ENCODE measurements around the gene KLHL6. TPM values are rescaled to one million over a fixed set of nuclear protein-coding genes. Genes with fewer than 3 reads are reported as not detected.

The KLHL6 gene
- total RNA-seq = 1 to 10 TPM; 2.1 to 3.0 TPM
- polyA plus RNA-seq (ENCODE audit: insufficient read length in 2 of 2) = 1 to 10 TPM; 1.5 to 1.6 TPM
- long read RNA-seq, donor 1 = 0 reads
- long read RNA-seq, donor 2 = 0 reads
- long read RNA-seq, donor 3, partial matches to known transcripts = 12 of 12 reads
- long read RNA-seq, donor 3, other reads (novel, unspliced or antisense) = 0 of 12 reads
- long read RNA-seq, donor 4 = 0 reads

- DNase-seq (ENCODE audit: low read depth in 4 of 6, low spot score in 6 of 6) = no peak
- Histone ChIP-seq H3K4me1 (ENCODE audit: control insufficient read depth, insufficient read depth, low read length) (no peaks in the 10 kb centered on the region), H3K27ac (ENCODE audit: low read depth, low read length) (peak within 1 kb of the TSS; percentile 58), H3K27me3 (ENCODE audit: control insufficient read depth, insufficient read depth, low read length) (no peaks in the 10 kb centered on the region), H3K36me3 (ENCODE audit: control insufficient read depth, insufficient read depth, low read length) (no peaks in the 10 kb centered on the region), H3K4me3 (ENCODE audit: low read depth, low read length) (no peak within 1 kb of the TSS), H3K9me3 (ENCODE audit: control insufficient read depth, insufficient read depth, low read length) (no peaks in the 10 kb centered on the region)
- 86% methylated on average over 5 of the region's 9 CpGs for WGBS (ENCODE audit: insufficient coverage)
Measured at GRCh38 chr3:183555541-183556081, at the start of gene KLHL6. Gene KLHL6 (minus strand): TSS chr3:183555706. CDS start chr3:183555653, 53 bp downstream.

GRCh38 chr3:183597959-183598358, 42.5 kb upstream of the KLHL6 start:
- peaks cover 4% of the 10 kb centered on the region for H3K9me3 ChIP-seq (ENCODE audit: control insufficient read depth, insufficient read depth, low read length)
- DNase-seq (ENCODE audit: low read depth in 4 of 6, low spot score in 6 of 6) = no peak
- no peak overlapping the region for H3K4me3 ChIP-seq (ENCODE audit: low read depth, low read length)
- WGBS (ENCODE audit: insufficient coverage) = no CpG with 5 or more reads among the region's 1 CpG
- no peaks in the 10 kb centered on the region for H3K36me3 ChIP-seq (ENCODE audit: control insufficient read depth, insufficient read depth, low read length)
- H3K27me3 ChIP-seq (ENCODE audit: control insufficient read depth, insufficient read depth, low read length) = no peaks in the 10 kb centered on the region
- no peak overlapping the region for H3K27ac ChIP-seq (ENCODE audit: low read depth, low read length)
- no peaks in the 10 kb centered on the region for H3K4me1 ChIP-seq (ENCODE audit: control insufficient read depth, insufficient read depth, low read length)

- WGBS (ENCODE audit: insufficient coverage) = 100% methylated on average over 2 of the region's 2 CpGs
- Histone ChIP-seq H3K27me3 (ENCODE audit: control insufficient read depth, insufficient read depth, low read length) (no peaks in the 10 kb centered on the region), H3K4me1 (ENCODE audit: control insufficient read depth, insufficient read depth, low read length) (no peaks in the 10 kb centered on the region)
Measured at GRCh38 chr3:183594636-183595035, 39.1 kb upstream of the KLHL6 start.

GRCh38 chr3:183592821-183593220, 37.3 kb upstream of the KLHL6 start:
- WGBS (ENCODE audit: insufficient coverage) = 94% methylated on average over 5 of the region's 7 CpGs
- Histone ChIP-seq H3K27ac (ENCODE audit: low read depth, low read length) (no peak overlapping the region), H3K4me3 (ENCODE audit: low read depth, low read length) (no peak overlapping the region), H3K4me1 (ENCODE audit: control insufficient read depth, insufficient read depth, low read length) (no peaks in the 10 kb centered on the region), H3K36me3 (ENCODE audit: control insufficient read depth, insufficient read depth, low read length) (no peaks in the 10 kb centered on the region), H3K9me3 (ENCODE audit: control insufficient read depth, insufficient read depth, low read length) (no peaks in the 10 kb centered on the region), H3K27me3 (ENCODE audit: control insufficient read depth, insufficient read depth, low read length) (no peaks in the 10 kb centered on the region)
- no peak for DNase-seq (ENCODE audit: low read depth in 4 of 6, low spot score in 6 of 6)

More at GRCh38 chr3:183594636-183595035, 39.1 kb upstream of the KLHL6 start:
- no peak overlapping the region for H3K4me3 ChIP-seq (ENCODE audit: low read depth, low read length)
- H3K27ac ChIP-seq (ENCODE audit: low read depth, low read length) = no peak overlapping the region
- DNase-seq (ENCODE audit: low read depth in 4 of 6, low spot score in 6 of 6) = no peak
- no peaks in the 10 kb centered on the region for H3K36me3 ChIP-seq (ENCODE audit: control insufficient read depth, insufficient read depth, low read length)
- peaks cover 4% of the 10 kb centered on the region for H3K9me3 ChIP-seq (ENCODE audit: control insufficient read depth, insufficient read depth, low read length)

GRCh38 chr3:183591881-183592521, 36.5 kb upstream of the KLHL6 start:
- Histone ChIP-seq H3K36me3 (ENCODE audit: control insufficient read depth, insufficient read depth, low read length) (no peaks in the 10 kb centered on the region), H3K27ac (ENCODE audit: low read depth, low read length) (no peak overlapping the region), H3K9me3 (ENCODE audit: control insufficient read depth, insufficient read depth, low read length) (no peaks in the 10 kb centered on the region), H3K4me1 (ENCODE audit: control insufficient read depth, insufficient read depth, low read length) (no peaks in the 10 kb centered on the region), H3K27me3 (ENCODE audit: control insufficient read depth, insufficient read depth, low read length) (no peaks in the 10 kb centered on the region), H3K4me3 (ENCODE audit: low read depth, low read length) (no peak overlapping the region)
- 60% methylated on average over 4 of the region's 6 CpGs for WGBS (ENCODE audit: insufficient coverage)
- no peak for DNase-seq (ENCODE audit: low read depth in 4 of 6, low spot score in 6 of 6)

- no peaks in the 10 kb centered on the region for H3K36me3 ChIP-seq (ENCODE audit: control insufficient read depth, insufficient read depth, low read length)
- no peak for DNase-seq (ENCODE audit: low read depth in 4 of 6, low spot score in 6 of 6)
- H3K4me1 ChIP-seq (ENCODE audit: control insufficient read depth, insufficient read depth, low read length) = no peaks in the 10 kb centered on the region
- H3K4me3 ChIP-seq (ENCODE audit: low read depth, low read length) = no peak overlapping the region
- WGBS (ENCODE audit: insufficient coverage) = 100% methylated on average over 5 of the region's 6 CpGs
- no peak overlapping the region for H3K27ac ChIP-seq (ENCODE audit: low read depth, low read length)
- no peaks in the 10 kb centered on the region for H3K27me3 ChIP-seq (ENCODE audit: control insufficient read depth, insufficient read depth, low read length)
- H3K9me3 ChIP-seq (ENCODE audit: control insufficient read depth, insufficient read depth, low read length) = no peaks in the 10 kb centered on the region
Measured at GRCh38 chr3:183590442-183590841, 34.9 kb upstream of the KLHL6 start.

- Histone ChIP-seq H3K4me1 (ENCODE audit: control insufficient read depth, insufficient read depth, low read length) (peaks cover 15% of the 10 kb centered on the region), H3K4me3 (ENCODE audit: low read depth, low read length) (no peak overlapping the region), H3K27me3 (ENCODE audit: control insufficient read depth, insufficient read depth, low read length) (no peaks in the 10 kb centered on the region), H3K9me3 (ENCODE audit: control insufficient read depth, insufficient read depth, low read length) (no peaks in the 10 kb centered on the region), H3K27ac (ENCODE audit: low read depth, low read length) (no peak overlapping the region), H3K36me3 (ENCODE audit: control insufficient read depth, insufficient read depth, low read length) (no peaks in the 10 kb centered on the region)
- 92% methylated on average over 2 of the region's 2 CpGs for WGBS (ENCODE audit: insufficient coverage)
- DNase-seq (ENCODE audit: low read depth in 4 of 6, low spot score in 6 of 6) = no peak
Measured at GRCh38 chr3:183587336-183587735, 31.8 kb upstream of the KLHL6 start.

GRCh38 chr3:183586477-183586876, 31.0 kb upstream of the KLHL6 start:
- Histone ChIP-seq H3K36me3 (ENCODE audit: control insufficient read depth, insufficient read depth, low read length) (no peaks in the 10 kb centered on the region), H3K4me3 (ENCODE audit: low read depth, low read length) (no peak overlapping the region), H3K27me3 (ENCODE audit: control insufficient read depth, insufficient read depth, low read length) (no peaks in the 10 kb centered on the region), H3K9me3 (ENCODE audit: control insufficient read depth, insufficient read depth, low read length) (no peaks in the 10 kb centered on the region), H3K4me1 (ENCODE audit: control insufficient read depth, insufficient read depth, low read length) (peaks cover 20% of the 10 kb centered on the region), H3K27ac (ENCODE audit: low read depth, low read length) (no peak overlapping the region)
- WGBS (ENCODE audit: insufficient coverage) = 85% methylated on average over 5 of the region's 5 CpGs
- no peak for DNase-seq (ENCODE audit: low read depth in 4 of 6, low spot score in 6 of 6)

- Histone ChIP-seq H3K36me3 (ENCODE audit: control insufficient read depth, insufficient read depth, low read length) (no peaks in the 10 kb centered on the region), H3K27me3 (ENCODE audit: control insufficient read depth, insufficient read depth, low read length) (no peaks in the 10 kb centered on the region), H3K4me1 (ENCODE audit: control insufficient read depth, insufficient read depth, low read length) (peaks cover 24% of the 10 kb centered on the region), H3K27ac (ENCODE audit: low read depth, low read length) (peak overlapping the region; percentile 65), H3K4me3 (ENCODE audit: low read depth, low read length) (no peak overlapping the region), H3K9me3 (ENCODE audit: control insufficient read depth, insufficient read depth, low read length) (no peaks in the 10 kb centered on the region)
- DNase-seq (ENCODE audit: low read depth in 4 of 6, low spot score in 6 of 6) = no peak
- WGBS (ENCODE audit: insufficient coverage) = no CpG with 5 or more reads among the region's 3 CpGs
Measured at GRCh38 chr3:183584914-183585280, 29.4 kb upstream of the KLHL6 start.
